HepG2 (cell line): ENCODE results near the gene GAL3ST2. TPM values are rescaled to one million over a fixed set of nuclear protein-coding genes. Genes with fewer than 3 reads are reported as not detected.

Experiments
- ATAC-seq: fragments of 200-7000 bp; cut with Tn5 transposase; 3 replicates; pipeline ENCODE4 v1.9.1; 2020; ENCODE audit warnings: mild to moderate bottlenecking, moderate library complexity
- BruUV-seq: library from RNA; stranded (reverse); fragments of 400-500 nt; replicated peaks from 2 replicates; lab custom pipeline; 2021; lab: Mats Ljungman, UMichigan
- CTCF ChIA-PET: fragments of 300-600 bp; formaldehyde crosslinking; extraction: SDS; loops from one replicate; lab custom pipeline; 2021; ENCODE audit warnings: low total read pairs, inconsistent platforms, low intra/inter-chr PET ratio; lab: Yijun Ruan, JAX
- POLR2A ChIA-PET: fragments of 350-600 bp; sonication (Branson Sonifier 250); formaldehyde crosslinking; loops from one replicate; lab custom pipeline; 2020; ENCODE audit warnings: antibody characterized with exemption, inconsistent platforms; lab: Yijun Ruan, JAX
- DNase-seq: peaks from one replicate; pipeline ENCODE4 v3.0.0-alpha.2; 2015; ENCODE audit warnings: low spot score
- FAIRE-seq: peaks from 3 replicates; lab custom pipeline; 2011; peaks lifted over from hg19 to GRCh38; lab: Jason Lieb, UNC
- H2AFZ ChIP-seq: one replicate; pipeline ENCODE4 v1.6.1; 2011; ENCODE audit warnings: low read length, inconsistent platforms
- H3K27ac ChIP-seq: fragments of 300-600 bp; 3 replicates; pipeline ENCODE4 v1.8.0; 2011; ENCODE audit warnings: mixed run types, mild to moderate bottlenecking, mixed read lengths, low read length, inconsistent platforms; ENCODE audit not compliant: insufficient read depth; ENCODE audit errors: extremely low read length
- H3K27me3 ChIP-seq, 2 experiments: fragments of 200-600 bp in 1 of 2; 2 replicates in 1 of 2; 3 replicates in 1 of 2; pipeline versions ENCODE4 v1.6.0 to v1.8.0; 2011; ENCODE audit warnings: low read length in 2 of 2, mild to moderate bottlenecking in 2 of 2, moderate library complexity in 2 of 2, inconsistent platforms in 1 of 2; ENCODE audit not compliant: insufficient read depth in 2 of 2, control insufficient read depth in 1 of 2
- H3K36me3 ChIP-seq, 2 experiments: fragments of 200-600 bp in 1 of 2; replicated peaks in 1 of 2; 2 replicates in 1 of 2; 3 replicates in 1 of 2; pipeline versions ENCODE4 v1.5.1 to v1.8.0; 2011; ENCODE audit warnings: low read length in 2 of 2, inconsistent platforms in 1 of 2; ENCODE audit not compliant: insufficient read depth in 2 of 2, control insufficient read depth in 1 of 2
- H3K4me1 ChIP-seq: 2 replicates; pipeline ENCODE4 v1.5.1; 2012; ENCODE audit warnings: low read length, inconsistent platforms; ENCODE audit not compliant: insufficient read depth
- H3K4me2 ChIP-seq: 2 replicates; pipeline ENCODE4 v1.6.0; 2011; ENCODE audit warnings: low read depth, low read length, inconsistent platforms
- H3K4me3 ChIP-seq, 3 experiments: fragments of 200-600 bp in 1 of 3; sonication (generic), shearing (Covaris generic) in 1 of 3; replicated peaks in 1 of 3; 2 replicates each; pipeline ENCODE4 v1.5.1; 2011 to 2016; ENCODE audit warnings: low read length in 3 of 3, inconsistent platforms in 2 of 3, low read depth in 2 of 3, mild to moderate bottlenecking in 2 of 3, control low read depth in 1 of 3, mixed read lengths in 1 of 3; ENCODE audit not compliant: insufficient read depth in 1 of 3
- H3K79me2 ChIP-seq: one replicate; pipeline ENCODE4 v1.6.1; 2011; ENCODE audit warnings: low read length, inconsistent platforms; ENCODE audit not compliant: insufficient read depth
- H3K9ac ChIP-seq: 2 replicates; pipeline ENCODE4 v1.6.0; 2011; ENCODE audit warnings: mild to moderate bottlenecking, low read depth, low read length, inconsistent platforms; ENCODE audit not compliant: insufficient read depth
- H3K9me3 ChIP-seq: 2 replicates; pipeline ENCODE4 v1.5.1; 2012; ENCODE audit warnings: mild to moderate bottlenecking, low read length
- H4K20me1 ChIP-seq: 2 replicates; pipeline ENCODE4 v1.6.0; 2011; ENCODE audit warnings: inconsistent platforms, mild to moderate bottlenecking, low read length, moderate library complexity; ENCODE audit not compliant: insufficient read depth
- AGO1 ChIP-seq: fragments of 200-400 bp; formaldehyde crosslinking; IDR thresholded peaks from 2 replicates; pipeline ENCODE4 v1.6.1; 2017; ENCODE audit warnings: mild to moderate bottlenecking, low read depth, low read length, moderate library complexity; ENCODE audit not compliant: poor library complexity, severe bottlenecking
- AHR ChIP-seq: IDR thresholded peaks from 2 replicates; pipeline ENCODE4 v1.6.1; 2018; ENCODE audit warnings: missing genetic modification reagents, missing compliant biosample characterization
- HNRNPL ChIP-seq: fragments of 200-400 bp; formaldehyde crosslinking; IDR thresholded peaks from 2 replicates; pipeline ENCODE4 v1.6.1; 2017; ENCODE audit warnings: mild to moderate bottlenecking, low read depth, low read length
- RAD21 ChIP-seq: fragments of 450-650 bp; formaldehyde crosslinking; IDR thresholded peaks from 2 replicates; pipeline ENCODE4 v1.5.0; 2020; ENCODE audit warnings: mild to moderate bottlenecking
- TEAD2 ChIP-seq: sonication (generic); formaldehyde crosslinking; IDR thresholded peaks from 2 replicates; pipeline ENCODE4 v1.9.0; 2021; ENCODE audit warnings: missing genetic modification reagents
- ZNF230 ChIP-seq: sonication (generic); formaldehyde crosslinking; IDR thresholded peaks from 2 replicates; pipeline ENCODE4 v1.4.0; 2020; ENCODE audit warnings: mild to moderate bottlenecking, missing genetic modification reagents
- ZNF709 ChIP-seq: sonication (generic); formaldehyde crosslinking; IDR thresholded peaks from 2 replicates; pipeline ENCODE4 v1.5.0; 2020; ENCODE audit warnings: mild to moderate bottlenecking, missing genetic modification reagents
- ZNF781 ChIP-seq: sonication (generic); formaldehyde crosslinking; IDR thresholded peaks from 2 replicates; pipeline ENCODE4 v1.5.1; 2020; ENCODE audit warnings: borderline replicate concordance, mild to moderate bottlenecking, missing genetic modification reagents; ENCODE audit errors: not compliant biosample characterization
- WGBS: methylation state at CpG from one replicate; pipeline ENCODE4 v1.1.6; 2017; ENCODE audit warnings: low lambda C conversion rate; 5-methylcytosine and 5-hydroxymethylcytosine counted together
- in situ Hi-C: cut with HindIII; loops from 2 replicates; pipeline ENCODE4 v1.10.0; 2017; ENCODE audit warnings: low pct_unique_long_range_greater_than_20kb; ENCODE audit not compliant: extremely low pct_ligation_motif_present
- intact Hi-C: fragments of 100-400 bp; cut with micrococcal nuclease; formaldehyde crosslinking; loops from one replicate; pipeline ENCODE4 v1.10.0; 2022; ENCODE audit not compliant: unreplicated experiment
- polyA plus RNA-seq, 8 experiments: library from polyadenylated mRNA; depleted of rRNA in 3 of 8; stranded (reverse) in 7 of 8; unstranded in 1 of 8; fragments of >200 nt; fragmentation: Illumina TruSeq in 4 of 8; extraction: Trizol in 4 of 8; gene quantifications; 2 replicates each; pipeline versions ENCODE4 v1.2.1 to v1.2.3, GENCODE V29; 2011 to 2016; ENCODE audit warnings: low read depth in 4 of 8, missing spikeins in 1 of 8, mixed read lengths in 1 of 8; ENCODE audit not compliant: insufficient read depth in 1 of 8
- total RNA-seq, 5 experiments: library from RNA; depleted of rRNA; stranded (reverse); fragments of >200 nt; fragmentation: Illumina TruSeq; extraction: Trizol; gene quantifications; 2 replicates each; pipeline ENCODE4 v1.2.3, GENCODE V29; 2016; ENCODE audit warnings: low read depth in 1 of 5
- TF ChIP-seq, protein P1 (sequence below): sonication (generic); formaldehyde crosslinking; IDR thresholded peaks from 2 replicates; pipeline ENCODE4 v1.5.0; 2020; ENCODE audit warnings: mild to moderate bottlenecking, missing genetic modification reagents
- TF ChIP-seq, protein P2 (sequence below): sonication (generic); formaldehyde crosslinking; IDR thresholded peaks from 2 replicates; pipeline ENCODE4 v1.5.0; 2020; ENCODE audit warnings: mild to moderate bottlenecking, missing genetic modification reagents, borderline replicate concordance
- TF ChIP-seq, protein P3 (sequence below): sonication (generic); formaldehyde crosslinking; IDR thresholded peaks from 2 replicates; pipeline ENCODE4 v1.4.0; 2020; ENCODE audit warnings: missing genetic modification reagents, borderline replicate concordance
- TF ChIP-seq, protein P4 (sequence below): sonication (generic); formaldehyde crosslinking; conservative IDR thresholded peaks from 2 replicates; pipeline ENCODE4 v1.8.0; 2022; ENCODE audit warnings: missing genetic modification reagents

The GAL3ST2 gene
- total and polyA plus RNA-seq, 2 of the 13 experiments (the other 11 are each of a cell fraction or from before 2014, with no cell fraction given): 0.17 to 0.20 TPM

DNA sequence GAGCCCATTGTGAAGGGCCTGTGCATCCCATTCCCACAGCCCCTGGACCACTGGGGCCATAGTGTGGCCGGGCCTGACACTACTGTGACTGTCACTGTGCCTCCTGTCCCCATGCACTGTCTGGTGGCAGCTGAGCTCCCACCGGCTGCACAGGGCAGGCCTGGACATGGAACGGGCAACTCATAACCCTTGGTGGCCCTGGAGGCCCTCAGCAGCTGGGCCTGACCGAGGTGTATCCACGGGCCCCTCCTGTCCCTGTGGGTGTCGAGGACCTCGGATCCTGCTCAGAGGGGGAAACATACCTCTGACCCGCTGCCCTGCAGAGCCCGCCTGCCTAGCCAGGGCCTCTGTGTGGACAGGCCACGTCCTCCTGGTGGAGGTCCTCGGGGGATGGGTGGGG is 7.8 kb upstream of the GAL3ST2 start:
- POLR2A ChIA-PET: interaction anchor here (1.1 to 8.9 kb wide), 3 partner anchors 8 to 41 kb away, joined by 3 to 218 read pairs (median 5); partner anchors contain the start of genes D2HGDH and NEU4
- Histone ChIP-seq H3K27me3 (no peaks in the 10 kb centered on the region; a peak in 1 of 5 replicates), H3K79me2 (peaks cover 24% of the 10 kb centered on the region), H3K27ac (peak overlapping the region; percentile 52), H3K9ac (no peak overlapping the region), H3K4me1 (peaks cover 47% of the 10 kb centered on the region), H3K4me2 (no peak overlapping the region), H3K36me3 (no peaks in the 10 kb centered on the region; a peak in 1 of 5 replicates), H4K20me1 (no peaks in the 10 kb centered on the region), H3K4me3 (no peak overlapping the region), H3K9me3 (no peaks in the 10 kb centered on the region), H2AFZ (no peak overlapping the region)
- no peak for ATAC-seq
- DNase-seq: no peak
- WGBS: 85% methylated on average over 8 of the region's 11 CpGs
- FAIRE-seq: no peak
- in situ Hi-C loops: no loop called here
- CTCF ChIA-PET: no interaction called here
- intact Hi-C loops: no loop called here
- BruUV-seq: no TSS peak
- TF ChIP-seq, protein P1, sequence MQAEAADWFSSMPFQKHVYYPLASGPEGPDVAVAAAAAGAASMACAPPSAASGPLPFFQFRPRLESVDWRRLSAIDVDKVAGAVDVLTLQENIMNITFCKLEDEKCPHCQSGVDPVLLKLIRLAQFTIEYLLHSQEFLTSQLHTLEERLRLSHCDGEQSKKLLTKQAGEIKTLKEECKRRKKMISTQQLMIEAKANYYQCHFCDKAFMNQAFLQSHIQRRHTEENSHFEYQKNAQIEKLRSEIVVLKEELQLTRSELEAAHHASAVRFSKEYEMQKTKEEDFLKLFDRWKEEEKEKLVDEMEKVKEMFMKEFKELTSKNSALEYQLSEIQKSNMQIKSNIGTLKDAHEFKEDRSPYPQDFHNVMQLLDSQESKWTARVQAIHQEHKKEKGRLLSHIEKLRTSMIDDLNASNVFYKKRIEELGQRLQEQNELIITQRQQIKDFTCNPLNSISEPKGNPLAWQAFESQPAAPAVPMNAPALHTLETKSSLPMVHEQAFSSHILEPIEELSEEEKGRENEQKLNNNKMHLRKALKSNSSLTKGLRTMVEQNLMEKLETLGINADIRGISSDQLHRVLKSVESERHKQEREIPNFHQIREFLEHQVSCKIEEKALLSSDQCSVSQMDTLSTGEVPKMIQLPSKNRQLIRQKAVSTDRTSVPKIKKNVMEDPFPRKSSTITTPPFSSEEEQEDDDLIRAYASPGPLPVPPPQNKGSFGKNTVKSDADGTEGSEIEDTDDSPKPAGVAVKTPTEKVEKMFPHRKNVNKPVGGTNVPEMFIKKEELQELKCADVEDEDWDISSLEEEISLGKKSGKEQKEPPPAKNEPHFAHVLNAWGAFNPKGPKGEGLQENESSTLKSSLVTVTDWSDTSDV (CRISPR knock-in tag): no peak
- peak; percentile 23 for TF ChIP-seq ZNF781 (CRISPR knock-in tag)
- no peak for TF ChIP-seq ZNF230 (CRISPR knock-in tag)
- TF ChIP-seq AGO1: peak; percentile 19
- TF ChIP-seq, protein P2, sequence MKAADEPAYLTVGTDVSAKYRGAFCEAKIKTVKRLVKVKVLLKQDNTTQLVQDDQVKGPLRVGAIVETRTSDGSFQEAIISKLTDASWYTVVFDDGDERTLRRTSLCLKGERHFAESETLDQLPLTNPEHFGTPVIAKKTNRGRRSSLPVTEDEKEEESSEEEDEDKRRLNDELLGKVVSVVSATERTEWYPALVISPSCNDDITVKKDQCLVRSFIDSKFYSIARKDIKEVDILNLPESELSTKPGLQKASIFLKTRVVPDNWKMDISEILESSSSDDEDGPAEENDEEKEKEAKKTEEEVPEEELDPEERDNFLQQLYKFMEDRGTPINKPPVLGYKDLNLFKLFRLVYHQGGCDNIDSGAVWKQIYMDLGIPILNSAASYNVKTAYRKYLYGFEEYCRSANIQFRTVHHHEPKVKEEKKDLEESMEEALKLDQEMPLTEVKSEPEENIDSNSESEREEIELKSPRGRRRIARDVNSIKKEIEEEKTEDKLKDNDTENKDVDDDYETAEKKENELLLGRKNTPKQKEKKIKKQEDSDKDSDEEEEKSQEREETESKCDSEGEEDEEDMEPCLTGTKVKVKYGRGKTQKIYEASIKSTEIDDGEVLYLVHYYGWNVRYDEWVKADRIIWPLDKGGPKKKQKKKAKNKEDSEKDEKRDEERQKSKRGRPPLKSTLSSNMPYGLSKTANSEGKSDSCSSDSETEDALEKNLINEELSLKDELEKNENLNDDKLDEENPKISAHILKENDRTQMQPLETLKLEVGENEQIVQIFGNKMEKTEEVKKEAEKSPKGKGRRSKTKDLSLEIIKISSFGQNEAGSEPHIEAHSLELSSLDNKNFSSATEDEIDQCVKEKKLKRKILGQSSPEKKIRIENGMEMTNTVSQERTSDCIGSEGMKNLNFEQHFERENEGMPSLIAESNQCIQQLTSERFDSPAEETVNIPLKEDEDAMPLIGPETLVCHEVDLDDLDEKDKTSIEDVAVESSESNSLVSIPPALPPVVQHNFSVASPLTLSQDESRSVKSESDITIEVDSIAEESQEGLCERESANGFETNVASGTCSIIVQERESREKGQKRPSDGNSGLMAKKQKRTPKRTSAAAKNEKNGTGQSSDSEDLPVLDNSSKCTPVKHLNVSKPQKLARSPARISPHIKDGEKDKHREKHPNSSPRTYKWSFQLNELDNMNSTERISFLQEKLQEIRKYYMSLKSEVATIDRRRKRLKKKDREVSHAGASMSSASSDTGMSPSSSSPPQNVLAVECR (CRISPR knock-in tag): 0 out of 2 replicates have a peak, but pooled peaks have one; percentile 19
- TF ChIP-seq, protein P3, sequence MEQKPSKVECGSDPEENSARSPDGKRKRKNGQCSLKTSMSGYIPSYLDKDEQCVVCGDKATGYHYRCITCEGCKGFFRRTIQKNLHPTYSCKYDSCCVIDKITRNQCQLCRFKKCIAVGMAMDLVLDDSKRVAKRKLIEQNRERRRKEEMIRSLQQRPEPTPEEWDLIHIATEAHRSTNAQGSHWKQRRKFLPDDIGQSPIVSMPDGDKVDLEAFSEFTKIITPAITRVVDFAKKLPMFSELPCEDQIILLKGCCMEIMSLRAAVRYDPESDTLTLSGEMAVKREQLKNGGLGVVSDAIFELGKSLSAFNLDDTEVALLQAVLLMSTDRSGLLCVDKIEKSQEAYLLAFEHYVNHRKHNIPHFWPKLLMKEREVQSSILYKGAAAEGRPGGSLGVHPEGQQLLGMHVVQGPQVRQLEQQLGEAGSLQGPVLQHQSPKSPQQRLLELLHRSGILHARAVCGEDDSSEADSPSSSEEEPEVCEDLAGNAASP (CRISPR knock-in tag): no peak
- TF ChIP-seq AHR (CRISPR knock-in tag): no peak
- TF ChIP-seq, protein P4, sequence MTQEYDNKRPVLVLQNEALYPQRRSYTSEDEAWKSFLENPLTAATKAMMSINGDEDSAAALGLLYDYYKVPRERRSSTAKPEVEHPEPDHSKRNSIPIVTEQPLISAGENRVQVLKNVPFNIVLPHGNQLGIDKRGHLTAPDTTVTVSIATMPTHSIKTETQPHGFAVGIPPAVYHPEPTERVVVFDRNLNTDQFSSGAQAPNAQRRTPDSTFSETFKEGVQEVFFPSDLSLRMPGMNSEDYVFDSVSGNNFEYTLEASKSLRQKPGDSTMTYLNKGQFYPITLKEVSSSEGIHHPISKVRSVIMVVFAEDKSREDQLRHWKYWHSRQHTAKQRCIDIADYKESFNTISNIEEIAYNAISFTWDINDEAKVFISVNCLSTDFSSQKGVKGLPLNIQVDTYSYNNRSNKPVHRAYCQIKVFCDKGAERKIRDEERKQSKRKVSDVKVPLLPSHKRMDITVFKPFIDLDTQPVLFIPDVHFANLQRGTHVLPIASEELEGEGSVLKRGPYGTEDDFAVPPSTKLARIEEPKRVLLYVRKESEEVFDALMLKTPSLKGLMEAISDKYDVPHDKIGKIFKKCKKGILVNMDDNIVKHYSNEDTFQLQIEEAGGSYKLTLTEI (CRISPR knock-in tag): no peak
- TF ChIP-seq ZNF709: no peak
- TF ChIP-seq HNRNPL: 0 out of 2 replicates have a peak, but pooled peaks have one; percentile 55
- no peak for TF ChIP-seq TEAD2
- TF ChIP-seq RAD21: no peak
